Measurements from ENCODE around the gene SIK3. TPM values are rescaled to one million over a fixed set of nuclear protein-coding genes. Genes with fewer than 3 reads are reported as not detected.

Gene SIK3
- total RNA-seq, 1 experiment from 2014 or later: 33.3 TPM

- POLR2A ChIA-PET: interaction anchor here (0.6 to 1.2 kb wide), 3 partner anchors 15 to 54 kb away, joined by 3 read pairs; no protein-coding TSS in a partner anchor
- no peak for DNase-seq (ENCODE audit: unreplicated experiment)
- H3K27ac Mint-ChIP-seq (ENCODE audit: low read depth, unreplicated experiment): no peak overlapping the region
- no TSS peak for BruUV-seq (replicated peaks)
- peaks cover 8% of the 10 kb centered on the region for H3K9me3 Mint-ChIP-seq (ENCODE audit: unreplicated experiment)
- no peak for TF ChIP-seq CTCF (IDR thresholded peaks at IDR 0.05; ENCODE audit: unreplicated experiment)
- intact Hi-C loops (cut with micrococcal nuclease): loop anchor here (10.0 kb wide), 1 partner anchor 107 kb away; no protein-coding TSS in a partner anchor
- H3K27me3 Mint-ChIP-seq (ENCODE audit: insufficient read depth, unreplicated experiment): no peaks in the 10 kb centered on the region
- CTCF ChIA-PET: interaction anchor here (0.7 kb wide), 1 partner anchor 18 kb away, joined by 3 read pairs; no protein-coding TSS in a partner anchor
- peaks cover 38% of the 10 kb centered on the region for H3K4me1 Mint-ChIP-seq (ENCODE audit: insufficient read depth, unreplicated experiment)
- H3K36me3 Mint-ChIP-seq (ENCODE audit: insufficient read depth, unreplicated experiment): peaks cover 16% of the 10 kb centered on the region
- H3K4me3 Mint-ChIP-seq (ENCODE audit: unreplicated experiment): no peak overlapping the region
These were observed 6.3 kb downstream of the SIK3 start for GRCh38 chr11:117091753-117092477.

GRCh38 chr11:117090111-117090706, 8.0 kb downstream of the SIK3 start:
- peak; percentile 39 for DNase-seq (ENCODE audit: unreplicated experiment)
- peaks cover 10% of the 10 kb centered on the region for H3K36me3 Mint-ChIP-seq (ENCODE audit: insufficient read depth, unreplicated experiment)
- no peaks in the 10 kb centered on the region for H3K27me3 Mint-ChIP-seq (ENCODE audit: insufficient read depth, unreplicated experiment)
- ChIA-PET POLR2A (interaction anchor here (0.7 to 3.4 kb wide), 14 partner anchors 8 to 302 kb away, joined by 3 to 58 read pairs (median 4); partner anchors contain the start of genes PAFAH1B2, SIK3 and ZPR1), CTCF (interaction anchor here (1.0 to 1.5 kb wide), 4 partner anchors 8 to 171 kb away, joined by 4 to 5 read pairs (median 4); partner anchors contain the start of gene SIK3)
- peak overlapping the region; percentile 69 for H3K4me3 Mint-ChIP-seq (ENCODE audit: unreplicated experiment)
- intact Hi-C loops (cut with micrococcal nuclease): loop anchor here (10.0 kb wide), 1 partner anchor 105 kb away; no protein-coding TSS in a partner anchor
- BruUV-seq (replicated peaks): no TSS peak
- H3K9me3 Mint-ChIP-seq (ENCODE audit: unreplicated experiment): peaks cover 8% of the 10 kb centered on the region
- TF ChIP-seq CTCF (IDR thresholded peaks at IDR 0.05; ENCODE audit: unreplicated experiment): no peak
- peak overlapping the region; percentile 71 for H3K27ac Mint-ChIP-seq (ENCODE audit: low read depth, unreplicated experiment)
- peaks cover 22% of the 10 kb centered on the region for H3K4me1 Mint-ChIP-seq (ENCODE audit: insufficient read depth, unreplicated experiment)

- Mint-ChIP-seq H3K4me3 (ENCODE audit: unreplicated experiment) (peak overlapping the region; percentile 69), H3K27me3 (ENCODE audit: insufficient read depth, unreplicated experiment) (no peaks in the 10 kb centered on the region), H3K4me1 (ENCODE audit: insufficient read depth, unreplicated experiment) (peaks cover 22% of the 10 kb centered on the region), H3K9me3 (ENCODE audit: unreplicated experiment) (peaks cover 8% of the 10 kb centered on the region), H3K27ac (ENCODE audit: low read depth, unreplicated experiment) (peak overlapping the region; percentile 71), H3K36me3 (ENCODE audit: insufficient read depth, unreplicated experiment) (peaks cover 10% of the 10 kb centered on the region)
- no peak for TF ChIP-seq CTCF (IDR thresholded peaks at IDR 0.05; ENCODE audit: unreplicated experiment)
- ChIA-PET CTCF (interaction anchor here (0.6 to 1.5 kb wide), 6 partner anchors 9 to 207 kb away, joined by 3 to 5 read pairs (median 4); partner anchors contain the start of gene SIK3), POLR2A (interaction anchor here (0.6 to 3.4 kb wide), 15 partner anchors 9 to 302 kb away, joined by 3 to 58 read pairs (median 4); partner anchors contain the start of genes PAFAH1B2, SIK3 and ZPR1)
- intact Hi-C loops (cut with micrococcal nuclease): loop anchor here (10.0 kb wide), 1 partner anchor 105 kb away; no protein-coding TSS in a partner anchor
- BruUV-seq (replicated peaks): no TSS peak
- DNase-seq (ENCODE audit: unreplicated experiment): peak; percentile 51
These were observed 8.5 kb downstream of the SIK3 start for GRCh38 chr11:117089685-117090084.

- ChIA-PET CTCF (no interaction called here), POLR2A (interaction anchor here (1.6 to 3.4 kb wide), 2 partner anchors 10 to 11 kb away, joined by 5 to 58 read pairs; partner anchors contain the start of gene SIK3)
- DNase-seq (ENCODE audit: unreplicated experiment): no peak
- no peaks in the 10 kb centered on the region for H3K27me3 Mint-ChIP-seq (ENCODE audit: insufficient read depth, unreplicated experiment)
- peaks cover 34% of the 10 kb centered on the region for H3K4me1 Mint-ChIP-seq (ENCODE audit: insufficient read depth, unreplicated experiment)
- BruUV-seq (replicated peaks): no TSS peak
- H3K27ac Mint-ChIP-seq (ENCODE audit: low read depth, unreplicated experiment): no peak overlapping the region
- H3K4me3 Mint-ChIP-seq (ENCODE audit: unreplicated experiment): no peak overlapping the region
- H3K9me3 Mint-ChIP-seq (ENCODE audit: unreplicated experiment): peaks cover 7% of the 10 kb centered on the region
- H3K36me3 Mint-ChIP-seq (ENCODE audit: insufficient read depth, unreplicated experiment): peaks cover 7% of the 10 kb centered on the region
- no peak for TF ChIP-seq CTCF (IDR thresholded peaks at IDR 0.05; ENCODE audit: unreplicated experiment)
- intact Hi-C loops (cut with micrococcal nuclease): no loop called here
These were observed 10.8 kb downstream of the SIK3 start for GRCh38 chr11:117087446-117087845.
